Measurements from ENCODE around the gene ELF1. TPM values are rescaled to one million over a fixed set of nuclear protein-coding genes. Genes with fewer than 3 reads are reported as not detected.

Gene ELF1
- total RNA-seq: 19.5 and 28.5 TPM in 2 replicates

DNA sequence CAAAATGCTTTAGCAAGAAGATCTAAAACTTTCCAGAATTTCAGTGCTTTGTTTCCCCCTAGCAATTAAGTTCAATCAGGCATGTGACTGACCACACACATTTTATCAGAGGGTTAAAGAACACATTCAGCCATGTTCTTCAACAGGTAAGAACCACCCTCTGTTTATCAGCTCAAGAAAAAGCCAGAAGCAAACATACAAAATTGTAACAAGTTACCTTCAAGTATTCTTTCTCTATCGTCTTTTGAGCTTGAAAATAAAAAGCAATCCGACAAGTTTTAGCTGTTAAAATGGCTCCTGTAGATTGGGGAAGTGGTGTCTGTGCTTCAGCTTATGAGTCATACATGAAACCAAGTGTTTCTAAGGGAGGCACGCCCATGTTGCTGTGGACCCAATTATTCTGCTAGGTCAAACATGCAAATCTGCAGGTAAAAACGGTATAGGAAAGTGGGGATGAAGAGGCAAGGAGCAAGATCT, at the start of gene ELF1:
TSS of gene ELF1 (minus strand) at position 306 of the 477 bp plus-strand sequence. CDS start 37,262 bp downstream, outside the sequence.
- peak within 1 kb of the TSS; percentile 59 for H3K4me3 ChIP-seq (ENCODE audit: low read depth, low read length)
- TF ChIP-seq, protein P1, sequence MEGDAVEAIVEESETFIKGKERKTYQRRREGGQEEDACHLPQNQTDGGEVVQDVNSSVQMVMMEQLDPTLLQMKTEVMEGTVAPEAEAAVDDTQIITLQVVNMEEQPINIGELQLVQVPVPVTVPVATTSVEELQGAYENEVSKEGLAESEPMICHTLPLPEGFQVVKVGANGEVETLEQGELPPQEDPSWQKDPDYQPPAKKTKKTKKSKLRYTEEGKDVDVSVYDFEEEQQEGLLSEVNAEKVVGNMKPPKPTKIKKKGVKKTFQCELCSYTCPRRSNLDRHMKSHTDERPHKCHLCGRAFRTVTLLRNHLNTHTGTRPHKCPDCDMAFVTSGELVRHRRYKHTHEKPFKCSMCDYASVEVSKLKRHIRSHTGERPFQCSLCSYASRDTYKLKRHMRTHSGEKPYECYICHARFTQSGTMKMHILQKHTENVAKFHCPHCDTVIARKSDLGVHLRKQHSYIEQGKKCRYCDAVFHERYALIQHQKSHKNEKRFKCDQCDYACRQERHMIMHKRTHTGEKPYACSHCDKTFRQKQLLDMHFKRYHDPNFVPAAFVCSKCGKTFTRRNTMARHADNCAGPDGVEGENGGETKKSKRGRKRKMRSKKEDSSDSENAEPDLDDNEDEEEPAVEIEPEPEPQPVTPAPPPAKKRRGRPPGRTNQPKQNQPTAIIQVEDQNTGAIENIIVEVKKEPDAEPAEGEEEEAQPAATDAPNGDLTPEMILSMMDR (conservative IDR thresholded peaks at IDR 0.05; ENCODE audit: low read depth, low read length): no peak
- DNase-seq (ENCODE audit: low read depth): peak; percentile 69

DNA sequence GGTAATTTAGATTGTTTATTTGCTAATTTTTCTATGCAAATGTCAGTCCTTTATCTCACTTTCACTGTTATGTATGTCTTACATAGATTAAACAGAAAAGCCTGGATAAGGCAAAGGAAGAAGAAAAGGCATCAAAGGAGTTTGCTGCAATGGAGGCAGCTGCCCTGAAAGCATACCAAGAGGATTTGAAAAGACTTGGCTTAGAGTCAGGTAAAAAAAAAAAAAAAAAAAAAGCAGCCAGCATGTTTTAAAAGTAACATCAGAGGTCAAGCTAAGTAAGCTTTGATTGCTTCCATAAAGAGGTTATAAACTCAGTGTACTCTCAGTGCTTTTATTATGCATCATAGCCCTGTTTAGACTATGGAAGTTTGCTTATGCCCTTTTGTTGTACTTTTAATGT, 46.0 kb upstream of the ELF1 start:
- TF ChIP-seq, protein P1 (conservative IDR thresholded peaks at IDR 0.05; ENCODE audit: low read depth, low read length): no peak
- DNase-seq (ENCODE audit: low read depth): no peak
- H3K4me3 ChIP-seq (ENCODE audit: low read depth, low read length): no peak overlapping the region

DNA sequence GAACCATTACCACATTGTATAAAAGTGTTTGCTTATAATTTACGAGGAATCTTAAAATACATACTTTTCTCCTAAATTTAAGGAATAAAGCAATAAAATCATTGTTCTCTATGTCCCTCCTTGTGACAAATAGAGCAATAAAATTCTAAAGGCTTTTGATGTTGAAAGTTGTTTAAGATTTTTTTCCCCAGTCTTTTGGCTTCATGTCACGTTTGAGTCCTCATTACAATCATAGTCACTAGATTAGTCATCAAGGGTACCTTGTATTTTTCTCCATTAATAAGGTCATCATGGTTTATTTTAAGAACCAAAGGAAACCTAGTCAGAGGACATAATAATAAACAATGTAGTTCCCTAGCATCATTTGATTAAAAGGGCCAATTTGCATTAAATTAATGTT, 45.4 kb upstream of the ELF1 start:
- TF ChIP-seq, protein P1 (conservative IDR thresholded peaks at IDR 0.05; ENCODE audit: low read depth, low read length): no peak
- no peak overlapping the region for H3K4me3 ChIP-seq (ENCODE audit: low read depth, low read length)
- DNase-seq (ENCODE audit: low read depth): no peak

DNA sequence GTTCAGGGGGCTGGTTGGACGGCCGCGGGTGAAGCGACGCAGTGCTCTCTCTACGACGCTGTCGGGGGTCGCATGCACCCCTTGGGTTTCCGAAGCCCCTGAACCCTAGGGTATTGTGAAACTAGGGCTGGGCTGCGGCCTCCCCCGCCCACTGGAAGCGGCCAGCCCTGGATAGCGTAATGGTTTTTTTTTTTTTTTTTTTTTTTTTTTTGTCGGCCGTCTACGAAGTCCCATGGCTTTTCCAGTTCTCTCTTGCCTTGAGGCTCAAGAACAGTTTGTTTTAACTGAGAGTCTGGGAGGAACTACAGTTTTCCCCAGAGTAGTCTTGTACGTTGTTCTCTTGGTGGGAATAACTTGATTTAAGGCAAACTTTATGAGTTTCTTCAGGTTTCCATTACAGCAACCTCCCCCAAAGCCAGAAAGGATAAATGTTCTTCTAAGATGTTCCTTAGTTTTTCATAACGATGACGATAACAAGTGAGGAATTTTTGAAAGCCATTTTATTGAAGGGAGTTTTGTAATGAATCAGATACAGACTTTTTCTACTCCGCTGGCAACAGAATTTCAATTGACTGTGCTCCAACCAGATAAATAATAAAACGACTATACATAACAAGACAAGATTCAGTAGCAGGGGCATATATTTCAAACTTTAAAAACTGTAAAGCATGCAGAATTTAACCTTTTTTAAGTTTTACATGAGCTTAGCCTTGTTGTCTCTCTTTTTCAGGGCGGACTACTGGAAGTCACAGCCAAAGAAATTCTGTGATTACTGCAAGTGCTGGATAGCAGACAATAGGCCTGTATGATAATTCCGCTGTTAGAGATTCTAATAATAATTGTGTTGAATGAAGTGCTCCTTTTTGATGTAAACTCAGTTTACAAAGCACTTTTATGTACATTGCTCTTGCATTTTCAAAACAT, 43.1 kb upstream of the ELF1 start:
- H3K4me3 ChIP-seq (ENCODE audit: low read depth, low read length): peak overlapping the region; percentile 88
- peak; percentile 41 for DNase-seq (ENCODE audit: low read depth)
- TF ChIP-seq, protein P1 (conservative IDR thresholded peaks at IDR 0.05; ENCODE audit: low read depth, low read length): no peak

DNA sequence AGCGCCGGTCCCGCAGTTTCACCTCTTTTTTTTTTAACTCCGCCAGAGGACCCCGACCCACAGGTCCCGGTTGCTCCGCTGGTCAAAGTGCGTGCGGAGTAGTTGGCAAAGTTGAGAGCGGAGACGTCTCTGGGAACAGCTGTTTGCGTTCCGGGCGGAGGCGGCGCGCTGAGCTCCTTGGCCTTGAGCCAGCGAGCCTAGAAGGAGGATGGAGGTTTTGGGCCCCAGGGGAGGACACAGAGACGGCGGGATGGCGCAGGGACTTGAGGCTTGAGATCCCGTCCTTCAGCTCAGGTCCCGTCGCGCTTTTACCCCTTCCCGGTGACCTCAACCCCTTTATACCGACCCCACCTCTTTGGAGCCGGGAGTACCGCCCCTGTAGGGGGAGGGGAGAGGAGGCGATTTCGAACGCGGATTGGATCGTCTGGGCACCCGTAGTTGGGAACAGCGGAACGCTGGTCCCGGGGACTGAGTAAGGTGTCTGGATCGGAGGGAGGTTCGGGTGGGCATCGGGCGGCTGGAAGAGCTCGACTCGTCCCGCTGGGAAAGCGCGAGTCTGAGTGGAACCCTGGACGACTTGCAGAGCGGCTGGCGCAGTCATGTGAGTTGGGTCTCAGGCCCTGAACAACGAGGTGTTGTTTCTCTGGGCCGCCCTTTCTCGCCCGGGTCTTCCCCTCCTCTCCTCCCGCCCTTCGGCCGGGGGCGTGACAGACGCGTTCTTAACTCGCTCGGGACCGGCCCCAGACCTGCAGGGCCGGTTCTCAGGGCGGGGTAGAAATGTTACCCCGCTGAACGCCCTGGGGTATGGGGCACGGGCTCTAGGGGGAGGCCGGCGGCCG, 42.2 kb upstream of the ELF1 start, which contains the start of gene WBP4:
TSS of gene WBP4 (plus strand) at position 435 of the 839 bp plus-strand sequence. CDS start at position 600, 165 bp downstream.
- TF ChIP-seq, protein P1 (conservative IDR thresholded peaks at IDR 0.05; ENCODE audit: low read depth, low read length): peak; percentile 21
- peak within 1 kb of the TSS; percentile 88 for H3K4me3 ChIP-seq (ENCODE audit: low read depth, low read length)
- DNase-seq (ENCODE audit: low read depth): peak; percentile 80

DNA sequence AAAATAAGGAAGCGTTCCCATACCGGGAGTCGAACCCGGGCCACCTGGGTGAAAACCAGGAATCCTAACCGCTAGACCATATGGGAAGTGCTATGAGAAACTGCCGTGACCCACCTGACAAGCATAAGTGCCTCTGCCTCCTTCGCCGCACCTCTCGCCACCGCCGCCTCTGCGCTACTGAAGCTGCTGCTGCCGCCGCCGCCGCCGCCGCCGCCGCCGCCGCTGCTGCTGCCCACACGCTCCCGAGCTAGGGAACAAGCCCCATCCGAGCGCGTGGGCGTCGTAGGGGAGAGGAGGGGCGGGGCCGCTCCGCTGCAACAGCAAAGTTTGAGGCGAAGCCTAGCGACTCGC, 41.6 kb upstream of the ELF1 start:
- H3K4me3 ChIP-seq (ENCODE audit: low read depth, low read length): peak overlapping the region; percentile 88
- no peak for DNase-seq (ENCODE audit: low read depth)
- TF ChIP-seq, protein P1 (conservative IDR thresholded peaks at IDR 0.05; ENCODE audit: low read depth, low read length): no peak

Data from epithelial cell of proximal tubule (primary cell).